Measurements from ENCODE around the gene TEX30.

TEX30 gene

GRCh38 chr13:102779436-102780159, 6.0 kb upstream of the TEX30 start:
- no peak for DNase-seq (ENCODE audit: low spot score)

- no peak for DNase-seq (ENCODE audit: low spot score)
Measured at GRCh38 chr13:102777736-102778135, 4.2 kb upstream of the TEX30 start.

- no peak for DNase-seq (ENCODE audit: low spot score)
Measured at GRCh38 chr13:102776271-102776670, 2.7 kb upstream of the TEX30 start.

GRCh38 chr13:102774591-102775520, 1.3 kb upstream of the TEX30 start:
- no peak for DNase-seq (ENCODE audit: low spot score)

GRCh38 chr13:102774214-102774568, 605 bp upstream of the TEX30 start:
- no peak for DNase-seq (ENCODE audit: low spot score)

GRCh38 chr13:102772042-102772425, 1.6 kb downstream of the TEX30 start:
- no peak for DNase-seq (ENCODE audit: low spot score)

GRCh38 chr13:102771298-102772041, 2.1 kb downstream of the TEX30 start:
- DNase-seq (ENCODE audit: low spot score): no peak

- DNase-seq (ENCODE audit: low spot score): no peak
Measured at GRCh38 chr13:102770435-102770834, 3.2 kb downstream of the TEX30 start.

GRCh38 chr13:102769679-102770078, 3.9 kb downstream of the TEX30 start:
- no peak for DNase-seq (ENCODE audit: low spot score)

- no peak for DNase-seq (ENCODE audit: low spot score)
Measured at GRCh38 chr13:102768909-102769308, 4.7 kb downstream of the TEX30 start.

- no peak for DNase-seq (ENCODE audit: low spot score)
Measured at GRCh38 chr13:102763741-102764140, 9.8 kb downstream of the TEX30 start.

- no peak for DNase-seq (ENCODE audit: low spot score)
Measured at GRCh38 chr13:102761071-102761470, 12.5 kb downstream of the TEX30 start.

GRCh38 chr13:102758842-102759241, 14.7 kb downstream of the TEX30 start:
- DNase-seq (ENCODE audit: low spot score): no peak

- no peak for DNase-seq (ENCODE audit: low spot score)
Measured at GRCh38 chr13:102757006-102757405, 16.6 kb downstream of the TEX30 start.

- DNase-seq (ENCODE audit: low spot score): no peak
Measured at GRCh38 chr13:102751886-102752285, 21.7 kb downstream of the TEX30 start.

GRCh38 chr13:102742506-102742905, 31.1 kb downstream of the TEX30 start:
- no peak for DNase-seq (ENCODE audit: low spot score)

GRCh38 chr13:102742101-102742500, 31.5 kb downstream of the TEX30 start:
- no peak for DNase-seq (ENCODE audit: low spot score)

GRCh38 chr13:102729560-102730270, 43.9 kb downstream of the TEX30 start:
- no peak for DNase-seq (ENCODE audit: low spot score)

GRCh38 chr13:102726430-102726829, 47.2 kb downstream of the TEX30 start:
- no peak for DNase-seq (ENCODE audit: low spot score)

- peak; percentile 65 for DNase-seq (ENCODE audit: low spot score)
Measured at GRCh38 chr13:102724923-102725322, 48.7 kb downstream of the TEX30 start.

GRCh38 chr13:102721800-102722231, 51.8 kb downstream of the TEX30 start:
- DNase-seq (ENCODE audit: low spot score): peak; percentile 94

GRCh38 chr13:102718746-102719145, 54.8 kb downstream of the TEX30 start:
- DNase-seq (ENCODE audit: low spot score): no peak
